GM12878 (cell line): ENCODE results near the gene TMEM253. TPM values are rescaled to one million over a fixed set of nuclear protein-coding genes. Genes with fewer than 3 reads are reported as not detected.
A peak's percentile ranks its signal among the peaks of the same experiment; 100 is the strongest.

ENCODE experiments used
- CHD2 ChIP-seq: IDR thresholded peaks from 2 replicates; pipeline ENCODE4 v1.6.1; 2011; ENCODE audit warnings: low read depth, low read length, improper control_type of control experiment, borderline replicate concordance
- EP300 ChIP-seq, 2 experiments: fragments of 150-350 bp in 1 of 2; IDR thresholded peaks; 2 replicates each; pipeline ENCODE4 v1.6.1; 2011 to 2012; ENCODE audit warnings: low read depth in 2 of 2, low read length in 2 of 2, borderline replicate concordance in 1 of 2, improper control_type of control experiment in 1 of 2, inconsistent platforms in 1 of 2; ENCODE audit not compliant: control insufficient read depth in 1 of 2
- NBN ChIP-seq: fragments of 450-650 bp; IDR thresholded peaks from 2 replicates; pipeline ENCODE4 v1.6.1; 2016
- NR2F1 ChIP-seq: fragments of 450-650 bp; conservative IDR thresholded peaks from 2 replicates; pipeline ENCODE4 v1.6.1; 2017; ENCODE audit warnings: mild to moderate bottlenecking
- RAD21 ChIP-seq: IDR thresholded peaks from 2 replicates; pipeline ENCODE4 v1.6.1; 2011; ENCODE audit warnings: mild to moderate bottlenecking, low read depth, low read length, moderate library complexity; ENCODE audit not compliant: insufficient read depth
- SMARCA5 ChIP-seq: fragments of 450-650 bp; IDR thresholded peaks from 2 replicates; pipeline ENCODE4 v1.6.1; 2017; ENCODE audit warnings: mild to moderate bottlenecking
- SMC3 ChIP-seq: IDR thresholded peaks from 2 replicates; pipeline ENCODE4 v1.6.1; 2011; ENCODE audit warnings: low read length, improper control_type of control experiment, borderline replicate concordance
- SP1 ChIP-seq: IDR thresholded peaks from one replicate; pipeline ENCODE4 v1.6.1; 2011; ENCODE audit warnings: low read depth, low read length
- STAT1 ChIP-seq: fragments of 450-650 bp; conservative IDR thresholded peaks from 2 replicates; pipeline ENCODE4 v1.6.1; 2014; ENCODE audit warnings: antibody characterized with exemption, mild to moderate bottlenecking
- TCF7 ChIP-seq: IDR thresholded peaks from 2 replicates; pipeline ENCODE4 v1.6.1; 2014; ENCODE audit warnings: antibody characterized with exemption, borderline replicate concordance
- polyA plus RNA-seq, 11 experiments: library from polyadenylated mRNA; depleted of rRNA in 4 of 11; unstranded in 6 of 11; stranded (reverse) in 5 of 11; fragments of >200 nt; fragmentation: Nextera tagmentation in 4 of 11; fragmentation: Illumina TruSeq in 1 of 11; extraction: Ambion mirVana in 4 of 11; extraction: Trizol in 1 of 11; gene quantifications; 1 replicate in 1 of 11; 2 replicates in 10 of 11; pipeline versions ENCODE4 v1.2.1 to v1.2.3, GENCODE V29; 2011 to 2016; ENCODE audit warnings: inconsistent platforms in 2 of 11, missing spikeins in 2 of 11, low read depth in 1 of 11
- total RNA-seq, 4 experiments: library from RNA; depleted of rRNA in 3 of 4; stranded (reverse); fragments of >200 nt in 3 of 4; fragmentation: Illumina TruSeq in 1 of 4; extraction: Trizol in 1 of 4; gene quantifications; 2 replicates each; pipeline versions ENCODE4 v1.2.1 to v1.2.3, GENCODE V29; 2013 to 2021
- TF ChIP-seq, protein P1 (sequence below): IDR thresholded peaks from 2 replicates; pipeline ENCODE4 v1.6.1; 2011; ENCODE audit warnings: mild to moderate bottlenecking, low read depth, low read length, moderate library complexity; ENCODE audit not compliant: insufficient replicate concordance
- TF ChIP-seq, protein P2 (sequence below): IDR thresholded peaks from 2 replicates; pipeline ENCODE4 v1.6.1; 2011; ENCODE audit warnings: low read depth, mild to moderate bottlenecking, low read length, moderate library complexity, borderline replicate concordance; ENCODE audit errors: extremely low read depth
- TF ChIP-seq, protein P3 (sequence below): fragments of 450-650 bp; IDR thresholded peaks from 2 replicates; pipeline ENCODE4 v1.6.1; 2016; ENCODE audit warnings: mild to moderate bottlenecking

The TMEM253 gene
- total and polyA plus RNA-seq, 10 of the 15 experiments (the other 5 are each of a cell fraction or from before 2014, with no cell fraction given): 0.11 to 0.48 TPM; not detected in 8

GRCh38 chr14:21106498-21107282, 5.8 kb downstream of the TMEM253 start (continued):
- TF ChIP-seq CHD2 (0 out of 2 replicates have a peak, but pooled peaks have one; percentile 29), SMC3 (peak; percentile 86), NR2F1 (peak; percentile 91), TCF7 (no peak), NBN (no peak), EP300 (IDR thresholded peaks at IDR 0.05; ENCODE audit: borderline replicate concordance in 1 of 2, control insufficient read depth in 1 of 2, low read depth in 2 of 2, low read length in 2 of 2) (0 out of 4 replicates have a peak, but pooled peaks of 1 of the 2 experiments have one; percentile 11), SMARCA5 (peak; percentile 67), SP1 (no peak), RAD21 (peak; percentile 80), STAT1 (0 out of 2 replicates have a peak, but pooled peaks have one; percentile 43)
- TF ChIP-seq, protein P1, sequence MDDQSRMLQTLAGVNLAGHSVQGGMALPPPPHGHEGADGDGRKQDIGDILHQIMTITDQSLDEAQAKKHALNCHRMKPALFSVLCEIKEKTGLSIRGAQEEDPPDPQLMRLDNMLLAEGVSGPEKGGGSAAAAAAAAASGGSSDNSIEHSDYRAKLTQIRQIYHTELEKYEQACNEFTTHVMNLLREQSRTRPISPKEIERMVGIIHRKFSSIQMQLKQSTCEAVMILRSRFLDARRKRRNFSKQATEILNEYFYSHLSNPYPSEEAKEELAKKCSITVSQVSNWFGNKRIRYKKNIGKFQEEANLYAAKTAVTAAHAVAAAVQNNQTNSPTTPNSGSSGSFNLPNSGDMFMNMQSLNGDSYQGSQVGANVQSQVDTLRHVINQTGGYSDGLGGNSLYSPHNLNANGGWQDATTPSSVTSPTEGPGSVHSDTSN: no peak
- TF ChIP-seq, protein P2, sequence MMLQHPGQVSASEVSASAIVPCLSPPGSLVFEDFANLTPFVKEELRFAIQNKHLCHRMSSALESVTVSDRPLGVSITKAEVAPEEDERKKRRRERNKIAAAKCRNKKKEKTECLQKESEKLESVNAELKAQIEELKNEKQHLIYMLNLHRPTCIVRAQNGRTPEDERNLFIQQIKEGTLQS: no peak
- TF ChIP-seq, protein P3, sequence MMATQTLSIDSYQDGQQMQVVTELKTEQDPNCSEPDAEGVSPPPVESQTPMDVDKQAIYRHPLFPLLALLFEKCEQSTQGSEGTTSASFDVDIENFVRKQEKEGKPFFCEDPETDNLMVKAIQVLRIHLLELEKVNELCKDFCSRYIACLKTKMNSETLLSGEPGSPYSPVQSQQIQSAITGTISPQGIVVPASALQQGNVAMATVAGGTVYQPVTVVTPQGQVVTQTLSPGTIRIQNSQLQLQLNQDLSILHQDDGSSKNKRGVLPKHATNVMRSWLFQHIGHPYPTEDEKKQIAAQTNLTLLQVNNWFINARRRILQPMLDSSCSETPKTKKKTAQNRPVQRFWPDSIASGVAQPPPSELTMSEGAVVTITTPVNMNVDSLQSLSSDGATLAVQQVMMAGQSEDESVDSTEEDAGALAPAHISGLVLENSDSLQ: peak; percentile 34; the same call in 1 of the 2 replicates
